GM18520 (cell line): Measurements from ENCODE around the gene ACOXL.
A peak's percentile ranks its signal among the peaks of the same experiment; 100 is the strongest.

Experiments
- ATAC-seq: cut with Tn5 transposase; IDR thresholded peaks from one replicate; pipeline ENCODE4 v1.9.1; 2021; ENCODE audit not compliant: unreplicated experiment

Gene ACOXL

GRCh38 chr2:110904779-110905148 lies 172.4 kb downstream of the ACOXL start:
- ATAC-seq, result no peak

GRCh38 chr2:110905217-110905616 lies 172.8 kb downstream of the ACOXL start:
- ATAC-seq, result no peak

- ATAC-seq, result no peak
Measured at GRCh38 chr2:110906613-110907298, 174.4 kb downstream of the ACOXL start.

- ATAC-seq, result no peak
Measured at GRCh38 chr2:110909501-110909900, 177.1 kb downstream of the ACOXL start.

- peak; percentile 73 for ATAC-seq
Measured at GRCh38 chr2:110910423-110910822, 178.1 kb downstream of the ACOXL start.

- no peak for ATAC-seq
Measured at GRCh38 chr2:110919738-110920137, 187.4 kb downstream of the ACOXL start.

- no peak for ATAC-seq
Measured at GRCh38 chr2:110925479-110925878, 193.1 kb downstream of the ACOXL start.

- ATAC-seq, result no peak
Measured at GRCh38 chr2:110927526-110927925, 195.2 kb downstream of the ACOXL start.

- no peak for ATAC-seq
Measured at GRCh38 chr2:110929528-110929927, 197.2 kb downstream of the ACOXL start.

GRCh38 chr2:110931648-110932047 lies 199.3 kb downstream of the ACOXL start:
- no peak for ATAC-seq

GRCh38 chr2:110933420-110933819 lies 201.0 kb downstream of the ACOXL start:
- ATAC-seq, result no peak

- no peak for ATAC-seq
Measured at GRCh38 chr2:110934948-110935347, 202.6 kb downstream of the ACOXL start.

GRCh38 chr2:110940376-110940910 lies 208.1 kb downstream of the ACOXL start:
- no peak for ATAC-seq

GRCh38 chr2:110941226-110941625 lies 208.9 kb downstream of the ACOXL start:
- no peak for ATAC-seq

- no peak for ATAC-seq
Measured at GRCh38 chr2:110943070-110943634, 210.8 kb downstream of the ACOXL start.

- no peak for ATAC-seq
Measured at GRCh38 chr2:110946902-110947301, 214.5 kb downstream of the ACOXL start.

- no peak for ATAC-seq
Measured at GRCh38 chr2:110948027-110948674, 215.8 kb downstream of the ACOXL start.

GRCh38 chr2:110950281-110950680 lies 217.9 kb downstream of the ACOXL start:
- no peak for ATAC-seq

- ATAC-seq, result no peak
Measured at GRCh38 chr2:110955045-110955444, 222.7 kb downstream of the ACOXL start.

- no peak for ATAC-seq
Measured at GRCh38 chr2:110955556-110955955, 223.2 kb downstream of the ACOXL start.

- ATAC-seq, result no peak
Measured at GRCh38 chr2:110957293-110957692, 224.9 kb downstream of the ACOXL start.
